ENCODE measurements around the gene ZFYVE9. TPM values are rescaled to one million over a fixed set of nuclear protein-coding genes. Genes with fewer than 3 reads are reported as not detected.

Gene ZFYVE9
- total and polyA plus RNA-seq, 2 of the 8 experiments (the other 6 are each of a cell fraction or from before 2014, with no cell fraction given) = 5.8 to 26.5 TPM

GRCh38 chr1:52240592-52241210 lies 98.8 kb downstream of the ZFYVE9 start (continued):
- TF ChIP-seq KDM5A (IDR thresholded peaks at IDR 0.05; ENCODE audit: low read length) = no peak
- TF ChIP-seq RXRA (IDR thresholded peaks at IDR 0.05; ENCODE audit: insufficient read depth, low read depth, low read length) = no peak
- no peak for TF ChIP-seq SIRT6 (IDR thresholded peaks at IDR 0.05; ENCODE audit: low read length)
- TF ChIP-seq RBBP5 (IDR thresholded peaks at IDR 0.05; ENCODE audit: borderline replicate concordance, low read depth, low read length) = no peak
- TF ChIP-seq JUN (IDR thresholded peaks at IDR 0.05; ENCODE audit: low read depth, low read length) = no peak
- no peak for TF ChIP-seq JUND (IDR thresholded peaks at IDR 0.05; ENCODE audit: low read length)
- TF ChIP-seq SIX5 (IDR thresholded peaks at IDR 0.05; ENCODE audit: low read depth, low read length) = no peak

All from H1 (cell line).